ENCODE measurements around the gene CPNE6.
A peak's percentile ranks its signal among the peaks of the same experiment; 100 is the strongest.

Gene CPNE6

DNA sequence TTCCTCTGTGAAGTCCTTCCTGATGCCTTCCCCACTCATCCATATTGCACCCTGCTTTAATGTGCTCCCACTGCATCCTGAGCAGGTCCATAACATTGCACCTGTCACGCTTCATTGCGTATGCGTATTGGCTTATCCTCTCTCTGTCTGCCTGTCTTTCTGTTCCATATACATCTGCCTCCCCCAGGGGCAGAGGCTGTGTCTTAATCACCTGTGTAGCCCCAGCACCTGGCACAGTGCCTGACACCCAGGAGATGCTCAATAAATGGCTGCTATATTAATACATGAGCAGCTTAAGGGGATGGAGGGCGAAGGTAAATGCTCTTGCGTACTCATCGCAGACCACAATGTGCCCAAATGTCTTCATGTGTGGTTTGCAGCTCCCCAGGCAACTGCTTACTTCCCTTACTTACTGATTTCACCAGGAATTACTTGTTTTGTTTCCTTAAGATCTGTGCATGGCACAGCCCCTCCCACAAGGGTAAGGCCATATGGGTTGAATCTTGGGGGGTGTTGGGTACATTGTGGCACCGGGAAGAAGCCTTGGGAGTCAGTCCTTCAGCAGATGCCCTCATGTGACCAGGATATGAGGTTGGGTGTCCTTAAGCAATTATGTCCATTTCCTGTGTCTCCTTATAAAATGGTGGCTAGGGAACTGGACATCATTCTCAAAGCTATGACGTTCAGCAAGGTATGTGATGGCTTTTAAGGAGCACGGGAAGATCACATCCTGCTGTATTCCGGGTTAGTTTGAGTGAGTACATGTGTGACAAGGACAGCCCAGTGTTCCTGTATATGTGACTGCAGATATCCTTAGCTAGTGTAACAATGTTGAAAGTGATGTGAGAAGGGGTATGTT is 848 bp upstream of the CPNE6 start:
- DNase-seq, result peak in 1 of 2 experiments; percentile 40

DNA sequence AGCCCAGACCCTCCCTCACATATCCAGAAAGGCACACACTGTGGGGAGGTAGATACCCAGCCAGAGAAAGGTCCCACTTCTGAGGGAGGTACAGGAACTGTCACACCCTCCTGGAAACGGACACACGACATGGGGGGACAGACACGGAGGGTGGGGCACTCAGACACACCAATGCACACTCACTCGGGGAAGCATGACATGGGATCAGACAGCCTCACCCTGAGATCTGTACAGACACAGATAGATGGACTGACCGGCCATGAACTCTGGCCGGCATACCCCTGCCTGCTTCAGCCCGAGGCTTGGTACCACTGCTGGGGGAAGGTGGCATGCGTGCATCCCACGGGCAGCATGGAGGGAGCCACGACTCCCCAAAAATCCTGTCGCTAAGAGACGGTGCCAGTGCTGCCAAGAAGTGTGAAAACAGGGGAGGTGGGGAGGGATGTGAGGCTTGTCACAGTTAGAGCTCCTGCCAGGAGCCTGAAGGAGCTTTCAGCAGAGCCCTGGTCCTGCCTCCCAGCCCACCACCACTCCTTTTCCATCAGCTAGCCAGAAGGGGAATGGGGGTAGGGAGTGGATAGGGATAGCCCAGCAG is 571 bp downstream of the CPNE6 start:
- no peak for DNase-seq

GRCh38 chr14:24072436-24072835 is 1.1 kb downstream of the CPNE6 start:
- no peak for DNase-seq

DNA sequence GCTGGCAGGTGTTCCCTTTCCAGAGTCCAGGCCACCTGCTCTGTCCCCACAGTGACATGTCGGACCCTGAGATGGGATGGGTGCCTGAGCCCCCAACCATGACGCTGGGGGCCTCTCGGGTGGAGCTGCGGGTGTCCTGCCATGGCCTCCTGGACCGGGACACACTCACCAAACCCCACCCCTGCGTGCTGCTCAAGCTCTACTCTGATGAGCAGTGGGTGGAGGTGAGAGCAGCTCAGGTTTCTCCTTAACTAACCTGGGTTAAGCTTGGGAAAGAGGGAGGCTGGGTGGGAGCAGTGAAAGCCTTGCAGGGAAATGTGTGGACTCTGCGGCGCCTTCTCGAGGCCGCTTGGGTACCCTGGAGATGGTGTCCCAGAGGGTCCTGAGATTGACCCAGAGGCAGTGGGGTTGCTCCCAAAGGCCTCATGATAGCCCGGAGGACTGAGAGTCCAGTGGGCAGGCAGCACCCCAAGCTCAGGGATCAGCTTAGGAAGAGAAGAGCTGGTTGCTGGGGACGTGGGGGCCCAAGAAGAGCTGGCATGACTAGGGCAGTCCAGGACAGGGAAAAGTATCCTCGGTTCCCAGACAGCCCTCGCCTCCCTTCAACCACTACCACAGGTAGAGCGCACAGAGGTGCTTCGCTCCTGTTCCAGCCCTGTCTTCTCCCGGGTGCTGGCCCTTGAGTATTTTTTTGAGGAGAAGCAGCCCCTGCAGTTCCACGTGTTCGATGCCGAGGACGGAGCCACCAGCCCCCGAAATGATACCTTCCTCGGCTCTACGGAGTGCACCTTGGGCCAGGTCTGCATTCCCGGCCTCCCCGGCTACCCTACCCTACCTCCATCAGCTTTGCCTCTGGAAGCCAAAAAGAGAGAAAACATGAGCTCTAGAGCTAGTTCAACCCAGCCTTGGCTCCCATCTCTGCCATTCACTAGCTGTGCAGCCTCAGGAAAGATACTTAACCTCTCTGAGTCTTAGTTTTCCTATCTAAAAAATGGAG is 1.8 kb downstream of the CPNE6 start:
- no peak for DNase-seq

DNA sequence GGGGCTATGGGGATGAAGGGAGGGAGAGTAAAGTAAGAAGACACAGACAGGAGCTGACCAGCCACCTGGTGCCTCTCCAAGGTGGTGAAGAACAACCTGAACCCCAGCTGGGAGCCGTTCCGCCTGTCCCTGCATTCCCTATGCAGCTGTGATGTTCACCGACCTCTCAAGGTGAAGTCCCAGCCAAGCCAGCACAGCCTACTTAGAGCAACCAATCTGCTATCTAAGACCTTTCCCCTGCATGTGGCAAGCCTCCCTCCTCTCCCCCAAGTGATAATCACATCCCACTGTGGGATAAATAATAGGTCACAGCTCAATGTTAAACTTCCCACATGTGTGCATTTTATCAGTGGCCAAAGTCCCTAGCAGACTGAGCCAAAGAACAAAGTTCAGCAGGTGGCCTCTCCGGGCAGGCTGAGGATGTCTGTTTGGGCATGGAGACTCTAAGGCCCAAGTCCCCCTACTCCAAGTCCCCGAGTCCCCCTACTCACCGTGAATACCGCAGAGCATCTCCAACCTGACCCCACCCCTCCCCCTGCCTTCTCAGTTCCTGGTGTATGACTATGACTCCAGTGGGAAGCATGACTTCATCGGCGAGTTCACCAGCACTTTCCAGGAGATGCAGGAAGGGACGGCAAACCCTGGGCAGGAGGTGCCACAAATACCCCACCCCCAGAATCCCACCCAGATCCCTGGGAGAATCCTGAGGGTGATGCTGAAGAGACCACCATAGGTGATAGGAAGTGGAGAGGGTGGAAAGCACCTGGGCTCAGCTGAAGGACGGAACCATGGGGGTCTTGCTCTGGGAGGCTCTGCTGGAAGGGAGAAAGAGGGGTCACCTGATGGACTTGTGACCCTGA is 3.5 kb downstream of the CPNE6 start:
- no peak for DNase-seq

DNA sequence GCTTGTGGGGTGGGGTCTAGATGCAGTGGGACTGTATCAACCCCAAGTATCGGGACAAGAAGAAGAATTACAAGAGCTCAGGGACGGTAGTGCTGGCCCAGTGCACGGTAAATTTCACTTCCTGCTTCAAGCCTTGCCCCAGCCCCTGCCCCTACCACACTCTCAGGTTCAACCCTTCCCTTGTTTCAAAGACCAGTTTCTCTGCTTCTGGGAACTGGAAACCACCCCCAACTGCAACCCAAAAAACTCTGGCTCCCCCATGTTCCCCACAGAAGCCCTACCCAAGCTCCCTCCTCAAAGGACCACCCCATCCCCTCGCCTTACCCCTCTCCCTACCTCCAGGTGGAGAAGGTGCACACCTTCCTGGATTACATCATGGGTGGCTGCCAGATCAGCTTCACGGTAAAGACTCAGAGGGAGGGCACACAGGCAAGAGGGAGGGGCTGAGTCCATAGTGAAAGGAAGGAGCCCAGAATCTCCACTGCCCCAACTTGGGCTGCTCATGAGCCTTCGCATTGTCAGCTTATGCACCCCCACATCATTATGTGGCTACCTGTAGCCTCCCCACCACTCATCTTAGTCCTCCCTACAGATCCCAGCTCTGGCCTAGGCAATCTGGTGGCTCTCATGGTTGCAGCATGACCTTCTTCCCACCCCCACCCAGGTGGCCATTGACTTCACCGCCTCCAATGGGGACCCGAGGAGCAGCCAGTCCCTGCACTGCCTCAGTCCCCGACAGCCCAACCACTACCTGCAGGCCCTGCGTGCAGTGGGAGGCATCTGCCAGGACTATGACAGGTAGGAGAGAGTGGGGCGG is 4.3 kb downstream of the CPNE6 start:
- DNase-seq, result no peak

- DNase-seq, result no peak
These were observed 4.9 kb downstream of the CPNE6 start for GRCh38 chr14:24076302-24076601.

DNA sequence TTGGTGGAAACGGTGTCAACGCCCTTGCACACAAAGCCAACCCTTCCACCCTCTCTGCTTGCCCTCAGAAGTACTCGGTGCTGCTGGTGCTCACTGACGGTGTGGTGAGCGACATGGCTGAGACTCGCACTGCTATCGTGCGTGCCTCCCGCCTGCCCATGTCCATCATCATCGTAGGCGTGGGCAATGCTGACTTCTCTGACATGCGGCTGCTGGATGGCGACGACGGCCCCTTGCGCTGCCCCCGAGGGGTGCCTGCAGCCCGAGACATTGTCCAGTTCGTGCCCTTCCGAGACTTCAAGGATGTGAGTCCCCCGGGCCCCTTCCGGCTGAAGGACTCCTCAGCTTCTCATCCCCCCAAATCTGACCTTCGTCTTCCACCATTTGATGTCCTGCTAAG is 5.7 kb downstream of the CPNE6 start:
- DNase-seq, result no peak

DNA sequence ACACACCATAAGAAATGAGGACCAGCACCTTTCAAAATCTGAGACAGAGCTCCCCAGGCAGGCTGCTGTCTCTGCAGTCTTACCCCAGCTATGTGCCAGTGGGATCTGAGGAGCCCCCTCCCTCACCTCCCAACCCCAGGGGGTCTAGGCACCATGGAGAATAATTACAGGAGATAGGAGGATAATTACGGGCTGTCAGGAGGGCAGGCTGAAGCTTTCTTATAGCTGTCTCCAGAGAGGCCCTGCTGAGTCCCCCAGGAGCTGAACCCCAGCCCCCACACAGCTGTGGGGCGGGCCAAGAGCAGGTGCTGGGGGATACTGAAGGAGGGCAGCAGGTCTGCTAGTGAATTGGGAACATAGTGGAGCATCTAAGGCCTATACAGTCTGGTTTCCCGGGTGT is 6.8 kb downstream of the CPNE6 start:
- DNase-seq, result peak; percentile 47 to 76

- DNase-seq, result no peak
These were observed 8.3 kb downstream of the CPNE6 start for GRCh38 chr14:24079491-24080141.

GRCh38 chr14:24080142-24080530 is 8.8 kb downstream of the CPNE6 start:
- no peak for DNase-seq

- peak; percentile 61 to 75 for DNase-seq
These were observed 9.8 kb downstream of the CPNE6 start for GRCh38 chr14:24080888-24081738.

DNA sequence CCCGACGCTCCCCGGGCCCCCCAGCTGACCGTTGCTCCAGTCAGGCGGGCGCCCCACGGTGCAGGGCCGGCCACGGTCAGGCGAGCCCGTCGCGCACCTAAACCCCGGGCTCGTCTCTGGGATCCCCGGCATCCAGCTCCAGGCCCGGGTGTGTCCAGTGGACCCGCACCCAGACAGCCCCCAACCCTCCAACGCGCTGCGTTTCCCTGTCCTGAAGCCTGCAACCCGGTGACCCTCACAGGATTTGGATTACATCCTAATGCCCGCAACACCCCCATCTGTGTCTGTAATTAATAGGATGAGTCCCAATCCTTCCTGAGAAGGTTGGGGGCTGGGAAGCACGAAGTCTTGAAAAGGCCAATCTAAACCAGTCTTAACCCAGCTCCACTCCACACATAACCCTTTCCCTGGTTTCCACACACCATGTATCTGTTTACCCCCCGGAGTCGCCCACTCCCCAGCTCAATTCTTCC is 10.4 kb downstream of the CPNE6 start:
- DNase-seq, result no peak

DNA sequence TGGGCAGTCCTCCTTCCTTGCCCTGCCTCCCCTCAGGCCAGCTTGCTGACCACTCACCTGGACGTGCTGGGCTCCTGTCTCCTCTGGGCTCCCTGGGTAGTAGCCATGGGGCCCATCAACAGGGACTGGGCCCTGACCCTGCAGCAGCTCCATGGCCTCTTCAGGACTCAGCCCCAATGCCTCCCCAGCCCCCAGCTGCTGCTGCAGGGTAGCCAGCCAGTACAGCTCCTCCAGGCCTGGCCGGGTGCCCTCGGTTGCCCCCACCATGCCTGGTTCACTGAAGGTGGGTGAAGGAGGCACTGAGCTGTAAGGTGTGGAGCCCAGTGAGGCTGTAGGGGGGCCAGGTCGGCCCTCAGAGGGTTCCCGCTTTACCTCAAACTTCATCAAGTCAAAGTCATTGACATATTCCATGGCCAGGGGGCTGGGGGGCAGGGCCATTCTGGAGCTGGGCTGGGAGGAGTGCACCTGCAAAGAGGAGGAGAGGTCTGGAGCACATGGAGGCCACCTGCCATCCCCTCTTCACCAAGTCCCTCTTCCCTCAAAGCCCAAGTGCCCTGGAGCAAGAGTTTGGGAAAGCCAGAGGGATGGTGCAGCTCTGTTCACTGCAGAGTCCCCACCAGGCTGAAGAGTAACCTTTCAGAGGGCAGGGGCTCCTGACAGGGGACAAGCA is 11.2 kb downstream of the CPNE6 start:
- DNase-seq, result no peak

DNA sequence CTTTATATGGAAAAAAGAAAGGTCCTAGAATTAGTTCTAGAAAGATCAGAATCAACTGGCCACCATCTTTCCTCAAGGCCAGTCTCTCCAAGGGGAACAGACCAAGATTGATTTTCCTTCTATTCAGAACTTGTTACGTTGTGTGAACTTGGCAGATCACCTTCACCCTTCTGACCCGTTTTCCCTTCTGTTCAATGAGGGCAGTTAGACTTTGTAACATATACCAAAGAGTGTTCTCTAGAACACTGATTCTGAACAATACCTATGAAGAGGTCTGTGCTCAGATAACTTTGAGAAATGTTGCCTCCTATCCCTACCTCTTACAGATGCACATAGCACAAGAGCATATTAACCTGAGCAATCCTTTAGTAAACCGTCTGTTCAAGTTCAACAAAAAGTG is 12.1 kb downstream of the CPNE6 start:
- DNase-seq, result no peak

GRCh38 chr14:24084440-24084839 is 13.1 kb downstream of the CPNE6 start:
- no peak for DNase-seq

DNA sequence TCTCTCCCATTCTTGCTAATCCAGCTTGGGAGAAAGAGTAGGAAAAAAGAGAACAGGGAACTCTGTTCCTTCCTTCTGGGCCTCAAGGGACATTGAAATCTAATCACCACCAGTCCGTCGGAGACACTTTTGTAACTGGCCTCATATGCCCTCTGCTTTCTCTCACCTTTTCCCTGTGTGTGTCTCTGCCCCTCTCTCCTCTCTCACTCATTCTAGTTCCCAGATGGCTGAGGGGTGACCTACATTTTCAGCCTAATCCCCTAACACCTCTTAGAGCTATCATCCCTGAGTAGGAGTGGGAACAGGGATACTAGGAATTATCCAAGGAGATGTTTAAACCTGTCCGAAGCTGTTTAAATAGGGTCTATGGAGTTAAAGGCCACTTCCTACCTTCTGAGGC is 13.9 kb downstream of the CPNE6 start:
- no peak for DNase-seq

DNA sequence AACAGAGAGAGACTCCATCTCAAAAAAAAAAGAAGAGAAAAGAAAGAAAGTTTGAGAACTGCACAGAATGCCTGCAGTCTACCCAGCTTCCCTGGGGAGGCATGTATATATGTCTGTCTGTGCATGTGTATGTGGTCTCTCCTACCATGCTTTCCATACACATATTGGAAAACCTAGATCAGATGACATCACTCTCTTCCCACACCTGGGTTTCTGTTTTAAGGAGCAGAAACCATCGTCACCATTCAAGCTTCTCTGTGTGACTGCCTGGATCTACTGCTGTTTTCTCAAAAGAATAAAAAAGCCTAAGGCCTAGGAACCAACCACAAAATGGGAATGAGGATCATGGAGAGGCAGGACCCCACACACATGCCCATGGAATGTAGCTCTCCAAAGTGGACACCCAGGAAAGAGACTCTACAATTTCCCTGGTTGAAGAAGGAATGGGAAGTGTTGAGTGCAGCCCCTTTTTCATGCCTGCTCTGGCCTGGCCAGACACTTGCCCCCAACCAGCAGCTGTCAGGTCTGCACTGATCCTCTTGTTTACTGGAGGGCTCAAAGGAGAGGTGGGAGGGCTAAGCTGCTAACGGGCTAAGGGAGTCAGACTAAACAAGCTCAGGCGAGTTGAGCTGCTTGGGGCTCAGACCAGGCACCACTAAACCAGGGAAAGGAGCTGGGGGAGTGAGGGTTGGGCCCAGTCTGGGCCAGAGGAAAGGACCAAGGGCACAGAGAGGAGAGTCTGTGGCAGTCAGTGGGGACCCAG is 15.0 kb downstream of the CPNE6 start:
- no peak for DNase-seq

- DNase-seq, result no peak
These were observed 15.6 kb downstream of the CPNE6 start for GRCh38 chr14:24087004-24087403.

Data from NCI-H2081 (cell line).